ENCODE results near the gene MCTP1. TPM values are rescaled to one million over a fixed set of nuclear protein-coding genes. Genes with fewer than 3 reads are reported as not detected.

Gene MCTP1
- total RNA-seq, 1 experiment from 2014 or later: 2.5 TPM

DNA sequence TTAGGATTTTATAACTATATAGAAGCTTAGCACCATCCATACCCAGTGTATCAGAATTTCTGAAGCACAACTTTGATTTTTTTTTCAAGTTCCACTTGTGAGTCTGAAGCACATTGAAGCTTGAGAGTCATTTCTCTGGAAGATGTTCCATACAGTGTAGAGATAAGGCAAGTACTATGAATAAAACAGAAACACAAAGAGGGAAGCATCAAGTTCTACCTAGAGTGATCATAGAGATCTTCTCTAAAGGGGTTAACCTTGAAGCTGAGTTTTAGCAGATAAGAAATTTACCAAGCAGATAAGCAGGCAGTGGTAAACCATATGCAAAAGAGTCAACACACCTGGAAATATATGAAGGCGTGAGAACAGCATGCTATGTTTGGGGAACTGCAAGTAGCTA, 125.3 kb downstream of the MCTP1 start:
- no peaks in the 10 kb centered on the region for H3K9me3 Mint-ChIP-seq
- DNase-seq: no peak
- no peak overlapping the region for H3K27ac Mint-ChIP-seq
- H3K27me3 Mint-ChIP-seq (ENCODE audit: low read depth): no peaks in the 10 kb centered on the region
- H3K79me1 ChIP-seq (ENCODE audit: insufficient read depth, low read depth, low read length, poor library complexity, severe bottlenecking): no peaks in the 10 kb centered on the region
- H3K14ac ChIP-seq (ENCODE audit: insufficient read depth, low read length): no peak overlapping the region
- no peaks in the 10 kb centered on the region for H4K20me1 ChIP-seq (ENCODE audit: control insufficient read depth, insufficient read depth, insufficient read length)
- no peaks in the 10 kb centered on the region for H3K79me2 ChIP-seq (ENCODE audit: insufficient read depth, low read length)
- H3K4me1 ChIP-seq (ENCODE audit: insufficient read depth, low read length): no peaks in the 10 kb centered on the region
- no peak overlapping the region for H2AFZ ChIP-seq (ENCODE audit: low read length)
- H3K4me1 Mint-ChIP-seq: no peaks in the 10 kb centered on the region
- no peak overlapping the region for H3K4ac ChIP-seq (ENCODE audit: low read depth, low read length)
- H3K4me3 Mint-ChIP-seq: no peak overlapping the region
- no peaks in the 10 kb centered on the region for H3K23me2 ChIP-seq (ENCODE audit: insufficient read length, low read depth, low read length, poor library complexity, severe bottlenecking)
- H3K56ac ChIP-seq (ENCODE audit: insufficient read length, low read depth, low read length): no peak overlapping the region
- H2BK5ac ChIP-seq (ENCODE audit: insufficient read length, low read length): no peak overlapping the region
- H2BK12ac ChIP-seq (ENCODE audit: insufficient read length, low read depth, low read length): no peak overlapping the region
- H4K91ac ChIP-seq (ENCODE audit: insufficient read length, low read depth, low read length): no peak overlapping the region
- whole genome bisulfite sequencing (ENCODE audit: extremely low coverage, insufficient read length, low lambda C conversion rate): no CpG with 5 or more reads among the region's 1 CpG
- no peak overlapping the region for H2BK20ac ChIP-seq (ENCODE audit: low read depth, low read length, poor library complexity, severe bottlenecking)
- no peaks in the 10 kb centered on the region for H3K36me3 Mint-ChIP-seq (ENCODE audit: insufficient read depth in 1 of 3, low read depth in 3 of 3)
- no peak overlapping the region for H3K18ac ChIP-seq (ENCODE audit: insufficient read length, low read depth, low read length)
- no peak overlapping the region for H3K4me2 ChIP-seq (ENCODE audit: insufficient read depth, insufficient read length, low read length)
- no peak overlapping the region for H3K9ac ChIP-seq (ENCODE audit: extremely low read depth, insufficient read length, low read length)
- H3K9me3 ChIP-seq (ENCODE audit: control insufficient read depth, low read depth, low read length): no peaks in the 10 kb centered on the region
- H4K8ac ChIP-seq (replicated peaks; ENCODE audit: insufficient read length, low read depth, low read length): no peak overlapping the region
- no peak overlapping the region for H2AK5ac ChIP-seq (ENCODE audit: insufficient read length, low read length)
- H3K27ac ChIP-seq (ENCODE audit: insufficient read length, low read depth, low read length): no peak overlapping the region
- TF ChIP-seq, protein P1, sequence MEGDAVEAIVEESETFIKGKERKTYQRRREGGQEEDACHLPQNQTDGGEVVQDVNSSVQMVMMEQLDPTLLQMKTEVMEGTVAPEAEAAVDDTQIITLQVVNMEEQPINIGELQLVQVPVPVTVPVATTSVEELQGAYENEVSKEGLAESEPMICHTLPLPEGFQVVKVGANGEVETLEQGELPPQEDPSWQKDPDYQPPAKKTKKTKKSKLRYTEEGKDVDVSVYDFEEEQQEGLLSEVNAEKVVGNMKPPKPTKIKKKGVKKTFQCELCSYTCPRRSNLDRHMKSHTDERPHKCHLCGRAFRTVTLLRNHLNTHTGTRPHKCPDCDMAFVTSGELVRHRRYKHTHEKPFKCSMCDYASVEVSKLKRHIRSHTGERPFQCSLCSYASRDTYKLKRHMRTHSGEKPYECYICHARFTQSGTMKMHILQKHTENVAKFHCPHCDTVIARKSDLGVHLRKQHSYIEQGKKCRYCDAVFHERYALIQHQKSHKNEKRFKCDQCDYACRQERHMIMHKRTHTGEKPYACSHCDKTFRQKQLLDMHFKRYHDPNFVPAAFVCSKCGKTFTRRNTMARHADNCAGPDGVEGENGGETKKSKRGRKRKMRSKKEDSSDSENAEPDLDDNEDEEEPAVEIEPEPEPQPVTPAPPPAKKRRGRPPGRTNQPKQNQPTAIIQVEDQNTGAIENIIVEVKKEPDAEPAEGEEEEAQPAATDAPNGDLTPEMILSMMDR (conservative IDR thresholded peaks at IDR 0.05): no peak
- no peak overlapping the region for H4K5ac ChIP-seq (ENCODE audit: insufficient read length, low read depth, low read length)
- no peak overlapping the region for H2BK120ac ChIP-seq (ENCODE audit: low read depth, low read length, poor library complexity, severe bottlenecking)
- H3K27me3 ChIP-seq (ENCODE audit: insufficient read depth, low read length): no peaks in the 10 kb centered on the region
- no peak overlapping the region for H3K23ac ChIP-seq (ENCODE audit: insufficient read length, low read depth, low read length)
- no peak overlapping the region for H3T11ph ChIP-seq (ENCODE audit: low read length)
- no peak overlapping the region for H2BK15ac ChIP-seq (ENCODE audit: low read depth, low read length)

Measured in H9 (cell line).